BLaER1 (cell line): Measurements from ENCODE around the gene RAPGEF1.

Experiments used
- H3K27ac ChIP-seq: shearing (Covaris generic); formaldehyde crosslinking; 2 replicates; pipeline ENCODE4 v1.8.1; 2022
- H3K27me3 ChIP-seq: shearing (Covaris generic); formaldehyde crosslinking; 2 replicates; pipeline ENCODE4 v1.8.1; 2022
- H3K36me3 ChIP-seq: shearing (Covaris generic); formaldehyde crosslinking; 2 replicates; pipeline ENCODE4 v1.8.1; 2022
- H3K4me1 ChIP-seq: shearing (Covaris generic); formaldehyde crosslinking; 2 replicates; pipeline ENCODE4 v1.8.1; 2022
- H3K4me2 ChIP-seq: shearing (Covaris generic); formaldehyde crosslinking; 2 replicates; pipeline ENCODE4 v1.8.1; 2022
- H3K4me3 ChIP-seq: shearing (Covaris generic); formaldehyde crosslinking; 2 replicates; pipeline ENCODE4 v1.8.1; 2022
- H3K9ac ChIP-seq: shearing (Covaris generic); formaldehyde crosslinking; 2 replicates; pipeline ENCODE4 v1.8.1; 2022
- H3K9me3 ChIP-seq: shearing (Covaris generic); formaldehyde crosslinking; 2 replicates; pipeline ENCODE4 v1.8.1; 2022
- H4K20me1 ChIP-seq: shearing (Covaris generic); formaldehyde crosslinking; 2 replicates; pipeline ENCODE4 v1.8.1; 2022
- Cebpa-rat ChIP-seq: shearing (Covaris generic); IDR thresholded peaks from 2 replicates; pipeline ENCODE4 v1.8.1; 2022

The RAPGEF1 gene

GRCh38 chr9:131739959-131740648 lies at the start of gene RAPGEF1:
Gene RAPGEF1, minus strand, starts transcription at chr9:131740076. Its CDS starts 246 bp downstream, at chr9:131739830.
- peaks cover 41% of the 10 kb centered on the region for H4K20me1 ChIP-seq
- H3K27ac ChIP-seq, result peak within 1 kb of the TSS; percentile 97
- no peak for TF ChIP-seq Cebpa-rat
- no peaks in the 10 kb centered on the region for H3K27me3 ChIP-seq
- H3K4me3 ChIP-seq, result peak within 1 kb of the TSS; percentile 93
- H3K9me3 ChIP-seq, result no peaks in the 10 kb centered on the region
- peak within 1 kb of the TSS; percentile 96 for H3K9ac ChIP-seq
- H3K4me1 ChIP-seq, result peaks cover 66% of the 10 kb centered on the region
- H3K36me3 ChIP-seq, result no peaks in the 10 kb centered on the region
- H3K4me2 ChIP-seq, result peak within 1 kb of the TSS; percentile 98

GRCh38 chr9:131788851-131789250 lies 49.0 kb upstream of the RAPGEF1 start:
- Histone ChIP-seq H3K27me3 (no peaks in the 10 kb centered on the region), H3K4me2 (no peak overlapping the region), H3K4me3 (no peak overlapping the region), H4K20me1 (no peaks in the 10 kb centered on the region), H3K27ac (no peak overlapping the region), H3K36me3 (no peaks in the 10 kb centered on the region), H3K4me1 (no peaks in the 10 kb centered on the region), H3K9me3 (peaks cover 8% of the 10 kb centered on the region; the same call in 1 of the 2 replicates), H3K9ac (no peak overlapping the region)
- no peak for TF ChIP-seq Cebpa-rat

- peaks cover 12% of the 10 kb centered on the region for H3K9me3 ChIP-seq
- no peaks in the 10 kb centered on the region for H3K36me3 ChIP-seq
- no peak for TF ChIP-seq Cebpa-rat
- no peak overlapping the region for H3K27ac ChIP-seq
- H3K4me3 ChIP-seq, result no peak overlapping the region
- no peaks in the 10 kb centered on the region for H4K20me1 ChIP-seq
- H3K9ac ChIP-seq, result no peak overlapping the region
- no peaks in the 10 kb centered on the region for H3K4me1 ChIP-seq
- H3K4me2 ChIP-seq, result no peak overlapping the region
- no peaks in the 10 kb centered on the region for H3K27me3 ChIP-seq
These were observed 48.0 kb upstream of the RAPGEF1 start for GRCh38 chr9:131787838-131788237.

GRCh38 chr9:131784748-131785501 lies 45.0 kb upstream of the RAPGEF1 start:
- no peaks in the 10 kb centered on the region for H3K36me3 ChIP-seq
- no peak overlapping the region for H3K9ac ChIP-seq
- H3K4me1 ChIP-seq, result no peaks in the 10 kb centered on the region
- H3K27ac ChIP-seq, result no peak overlapping the region
- no peak for TF ChIP-seq Cebpa-rat
- H3K9me3 ChIP-seq, result peaks cover 9% of the 10 kb centered on the region
- no peak overlapping the region for H3K4me2 ChIP-seq
- H4K20me1 ChIP-seq, result no peaks in the 10 kb centered on the region
- H3K4me3 ChIP-seq, result no peak overlapping the region
- H3K27me3 ChIP-seq, result no peaks in the 10 kb centered on the region

GRCh38 chr9:131781069-131781468 lies 41.2 kb upstream of the RAPGEF1 start:
- Histone ChIP-seq H4K20me1 (peaks cover under 1% of the 10 kb centered on the region; the same call in 1 of the 2 replicates), H3K4me1 (no peaks in the 10 kb centered on the region), H3K9me3 (peaks cover 4% of the 10 kb centered on the region; the same call in 1 of the 2 replicates), H3K4me3 (no peak overlapping the region), H3K27me3 (no peaks in the 10 kb centered on the region), H3K9ac (no peak overlapping the region), H3K27ac (no peak overlapping the region), H3K36me3 (no peaks in the 10 kb centered on the region), H3K4me2 (no peak overlapping the region)
- no peak for TF ChIP-seq Cebpa-rat

GRCh38 chr9:131776473-131776872 lies 36.6 kb upstream of the RAPGEF1 start:
- Histone ChIP-seq H3K27me3 (no peaks in the 10 kb centered on the region), H3K9me3 (no peaks in the 10 kb centered on the region), H3K4me2 (no peak overlapping the region), H3K4me3 (no peak overlapping the region), H3K9ac (no peak overlapping the region), H4K20me1 (peaks cover 20% of the 10 kb centered on the region; the same call in 1 of the 2 replicates), H3K27ac (no peak overlapping the region), H3K4me1 (peaks cover 7% of the 10 kb centered on the region), H3K36me3 (no peaks in the 10 kb centered on the region)
- no peak for TF ChIP-seq Cebpa-rat

- Histone ChIP-seq H3K27me3 (no peaks in the 10 kb centered on the region), H3K9me3 (no peaks in the 10 kb centered on the region), H3K27ac (no peak overlapping the region), H3K9ac (no peak overlapping the region), H3K36me3 (no peaks in the 10 kb centered on the region), H3K4me3 (no peak overlapping the region), H3K4me2 (no peak overlapping the region), H4K20me1 (peaks cover 20% of the 10 kb centered on the region; the same call in 1 of the 2 replicates), H3K4me1 (peaks cover 7% of the 10 kb centered on the region)
- no peak for TF ChIP-seq Cebpa-rat
These were observed 36.2 kb upstream of the RAPGEF1 start for GRCh38 chr9:131776036-131776435.

GRCh38 chr9:131774636-131775035 lies 34.8 kb upstream of the RAPGEF1 start:
- no peaks in the 10 kb centered on the region for H3K36me3 ChIP-seq
- no peaks in the 10 kb centered on the region for H3K9me3 ChIP-seq
- no peak overlapping the region for H3K4me3 ChIP-seq
- TF ChIP-seq Cebpa-rat, result no peak
- H3K4me1 ChIP-seq, result peaks cover 7% of the 10 kb centered on the region
- no peak overlapping the region for H3K9ac ChIP-seq
- H3K27ac ChIP-seq, result no peak overlapping the region
- H3K27me3 ChIP-seq, result no peaks in the 10 kb centered on the region
- no peak overlapping the region for H3K4me2 ChIP-seq
- H4K20me1 ChIP-seq, result peaks cover 20% of the 10 kb centered on the region; the same call in 1 of the 2 replicates

- no peak for TF ChIP-seq Cebpa-rat
These were observed 34.1 kb upstream of the RAPGEF1 start for GRCh38 chr9:131773911-131774379.

GRCh38 chr9:131772940-131773339 lies 33.1 kb upstream of the RAPGEF1 start:
- no peaks in the 10 kb centered on the region for H3K9me3 ChIP-seq
- TF ChIP-seq Cebpa-rat, result no peak
- H4K20me1 ChIP-seq, result peaks cover 20% of the 10 kb centered on the region; the same call in 1 of the 2 replicates
- H3K9ac ChIP-seq, result no peak overlapping the region
- peaks cover 7% of the 10 kb centered on the region for H3K4me1 ChIP-seq
- no peak overlapping the region for H3K4me3 ChIP-seq
- no peak overlapping the region; the same call in 1 of the 2 replicates for H3K4me2 ChIP-seq
- no peaks in the 10 kb centered on the region for H3K27me3 ChIP-seq
- no peaks in the 10 kb centered on the region for H3K36me3 ChIP-seq
- no peak overlapping the region for H3K27ac ChIP-seq

More at GRCh38 chr9:131773911-131774379, 34.1 kb upstream of the RAPGEF1 start:
- H3K9me3 ChIP-seq, result no peaks in the 10 kb centered on the region
- no peaks in the 10 kb centered on the region for H3K27me3 ChIP-seq
- H4K20me1 ChIP-seq, result peaks cover 20% of the 10 kb centered on the region; the same call in 1 of the 2 replicates
- no peaks in the 10 kb centered on the region for H3K36me3 ChIP-seq
- H3K4me1 ChIP-seq, result peaks cover 7% of the 10 kb centered on the region
- H3K4me2 ChIP-seq, result no peak overlapping the region
- H3K4me3 ChIP-seq, result no peak overlapping the region
- no peak overlapping the region for H3K27ac ChIP-seq
- H3K9ac ChIP-seq, result no peak overlapping the region
